ENCODE results near the gene THAP7. TPM values are rescaled to one million over a fixed set of nuclear protein-coding genes. Genes with fewer than 3 reads are reported as not detected.
"Not testable (repeated sequence)": the region's sequence is repeated elsewhere in the genome, so short reads cannot be mapped to it uniquely, and the experiment has no call there.

Gene THAP7
- total RNA-seq, 2 donors from 2014 or later = 29.5 to 31.2 TPM

DNA sequence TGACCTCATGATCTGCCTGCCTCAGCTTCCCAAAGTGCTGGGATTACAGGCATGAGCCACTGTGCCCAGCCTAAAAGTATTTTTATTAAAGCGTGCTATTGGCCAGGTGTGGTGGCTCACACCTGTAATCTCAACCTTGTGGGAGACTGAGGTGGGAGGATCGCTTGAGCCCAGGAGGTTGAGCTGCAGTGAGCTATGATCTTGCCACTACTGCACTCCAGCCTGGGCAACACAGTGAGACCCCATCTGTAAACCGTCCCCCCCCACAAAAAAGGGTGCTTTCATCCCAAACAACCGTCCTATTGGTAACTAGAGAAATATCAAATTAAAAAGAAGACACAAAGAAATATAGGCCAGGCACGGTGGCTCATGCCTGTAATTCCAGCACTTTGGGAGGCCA lies 37.2 kb upstream of the THAP7 start:
- not testable (repeated sequence) for H3K4me3 Mint-ChIP-seq; H3K36me3 Mint-ChIP-seq (ENCODE audit: insufficient read depth in 2 of 2); H3K9me3 Mint-ChIP-seq; H3K4me1 Mint-ChIP-seq (ENCODE audit: low read depth); H3K27ac Mint-ChIP-seq; ATAC-seq (replicated peaks in 1 of 2); DNase-seq
- peaks cover 12% of the 10 kb centered on the region for H3K27me3 Mint-ChIP-seq (ENCODE audit: low read depth)

DNA sequence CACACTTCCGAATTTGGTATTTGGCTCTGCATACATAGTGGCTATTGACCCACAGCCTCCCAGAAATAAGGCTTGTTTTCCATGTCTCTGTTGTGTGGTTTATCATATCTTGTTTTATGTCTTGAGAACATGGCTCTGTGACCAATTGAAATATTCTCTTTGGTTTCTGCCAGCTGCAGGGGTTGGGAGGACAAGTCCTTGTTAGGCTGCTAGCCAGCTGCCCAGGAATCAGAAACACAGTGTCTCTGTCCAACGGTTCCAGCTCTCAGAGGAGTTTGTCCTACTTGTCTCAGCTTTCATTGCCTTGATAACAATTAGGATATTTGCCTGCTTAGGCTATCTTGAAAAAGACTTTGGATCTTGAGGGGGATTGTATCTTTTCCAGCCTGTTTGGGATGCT lies 36.5 kb upstream of the THAP7 start:
- ATAC-seq (replicated peaks in 1 of 2) = no peak
- H3K27ac Mint-ChIP-seq = no peak overlapping the region
- no peak overlapping the region for H3K4me3 Mint-ChIP-seq
- peaks cover 13% of the 10 kb centered on the region for H3K4me1 Mint-ChIP-seq (ENCODE audit: low read depth)
- no peak for DNase-seq
- no peaks in the 10 kb centered on the region for H3K36me3 Mint-ChIP-seq (ENCODE audit: insufficient read depth in 2 of 2)
- H3K27me3 Mint-ChIP-seq (ENCODE audit: low read depth) = peaks cover 9% of the 10 kb centered on the region
- H3K9me3 Mint-ChIP-seq = no peaks in the 10 kb centered on the region

DNA sequence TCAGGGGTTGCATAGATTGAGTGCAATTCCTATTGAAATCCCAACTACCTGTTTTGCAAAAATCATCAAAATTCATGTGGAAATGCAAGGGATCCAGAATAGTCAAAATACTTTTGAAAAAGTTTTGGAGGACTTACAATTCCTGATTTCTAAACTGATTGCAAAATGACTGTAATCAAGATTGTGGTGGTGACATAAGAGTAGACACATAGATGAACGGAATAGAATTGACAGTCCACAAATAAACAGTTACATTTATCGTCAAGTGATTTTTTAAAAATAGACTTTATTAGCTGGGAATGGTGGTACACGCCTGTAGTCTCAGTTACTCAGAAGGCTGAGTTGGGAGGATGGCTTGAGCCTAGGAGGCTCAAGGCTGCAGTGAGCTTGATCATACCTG lies 33.1 kb upstream of the THAP7 start:
- no peaks in the 10 kb centered on the region for H3K9me3 Mint-ChIP-seq
- H3K36me3 Mint-ChIP-seq (ENCODE audit: insufficient read depth in 2 of 2) = no peaks in the 10 kb centered on the region
- no peak for ATAC-seq (replicated peaks in 1 of 2)
- DNase-seq = no peak
- no peak overlapping the region for H3K4me3 Mint-ChIP-seq
- no peak overlapping the region for H3K27ac Mint-ChIP-seq
- peaks cover 7% of the 10 kb centered on the region for H3K4me1 Mint-ChIP-seq (ENCODE audit: low read depth)
- peaks cover 7% of the 10 kb centered on the region for H3K27me3 Mint-ChIP-seq (ENCODE audit: low read depth)

DNA sequence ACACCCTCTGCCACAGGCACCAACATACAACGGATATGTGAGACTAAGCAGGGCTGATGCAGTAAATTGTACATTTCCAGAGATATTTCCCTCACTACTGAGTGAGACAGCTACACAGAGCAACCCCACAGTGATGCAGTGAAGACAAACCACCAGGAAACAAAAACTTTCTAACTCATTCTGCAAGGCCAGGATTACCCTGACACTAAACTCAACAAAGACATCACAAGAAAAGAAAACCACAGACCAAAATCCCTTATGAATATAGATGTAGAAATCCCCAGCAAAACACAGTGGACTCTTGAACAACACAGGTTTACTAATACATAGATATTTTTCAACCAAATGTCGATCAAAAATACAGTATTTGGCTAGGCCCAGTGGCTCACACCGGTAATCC lies 32.0 kb upstream of the THAP7 start:
- Mint-ChIP-seq H3K36me3 (ENCODE audit: insufficient read depth in 2 of 2) (no peaks in the 10 kb centered on the region), H3K9me3 (no peaks in the 10 kb centered on the region), H3K4me3 (no peak overlapping the region), H3K27me3 (ENCODE audit: low read depth) (peaks cover 13% of the 10 kb centered on the region), H3K27ac (no peak overlapping the region), H3K4me1 (ENCODE audit: low read depth) (peaks cover 7% of the 10 kb centered on the region)
- ATAC-seq (replicated peaks in 1 of 2) = peak; percentile 90 to 93
- DNase-seq = no peak

DNA sequence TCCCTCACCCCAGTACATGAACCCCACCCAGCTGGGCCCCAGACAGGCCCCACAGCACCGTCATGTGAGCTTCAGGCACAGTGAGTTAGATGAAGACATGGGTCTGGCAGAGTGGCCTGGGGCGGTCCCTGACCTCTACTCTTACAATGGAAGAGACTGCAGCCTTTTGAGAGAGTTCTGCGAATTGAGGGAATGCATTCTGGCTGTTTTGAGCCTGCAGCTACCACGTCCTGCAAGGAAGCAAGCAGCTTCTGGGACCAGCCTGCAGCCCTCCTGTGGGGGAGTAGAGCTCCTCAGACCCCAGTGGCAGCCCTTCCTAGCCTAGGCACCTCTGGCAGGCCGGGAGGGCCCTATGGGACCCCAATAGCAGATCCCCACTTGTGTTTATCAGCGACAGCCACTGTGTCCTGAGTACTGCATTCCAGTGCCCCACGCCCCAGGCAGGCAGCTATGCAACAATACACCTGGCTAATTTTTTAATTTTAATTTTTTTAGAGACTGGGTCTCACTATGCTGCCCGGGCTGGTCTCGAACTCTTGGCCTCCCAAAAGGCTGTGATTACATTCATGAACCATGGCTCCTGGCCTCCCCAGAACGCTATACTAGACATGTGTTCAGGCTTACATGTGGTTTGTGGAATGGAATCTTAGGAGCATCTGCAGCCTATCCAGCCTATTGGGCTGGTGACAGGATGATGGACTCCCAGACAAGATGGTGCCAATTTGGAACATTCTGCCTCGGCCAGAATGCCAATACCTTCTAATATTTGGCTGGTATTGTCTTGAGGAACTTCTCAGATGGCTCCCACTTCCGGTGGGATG lies 31.2 kb upstream of the THAP7 start:
- Mint-ChIP-seq H3K9me3 (no peaks in the 10 kb centered on the region), H3K36me3 (ENCODE audit: insufficient read depth in 2 of 2) (no peaks in the 10 kb centered on the region), H3K27ac (no peak overlapping the region), H3K27me3 (ENCODE audit: low read depth) (peaks cover 13% of the 10 kb centered on the region), H3K4me1 (ENCODE audit: low read depth) (peaks cover 7% of the 10 kb centered on the region), H3K4me3 (no peak overlapping the region)
- DNase-seq (no peak), ATAC-seq (replicated peaks in 1 of 2) (no peak)

DNA sequence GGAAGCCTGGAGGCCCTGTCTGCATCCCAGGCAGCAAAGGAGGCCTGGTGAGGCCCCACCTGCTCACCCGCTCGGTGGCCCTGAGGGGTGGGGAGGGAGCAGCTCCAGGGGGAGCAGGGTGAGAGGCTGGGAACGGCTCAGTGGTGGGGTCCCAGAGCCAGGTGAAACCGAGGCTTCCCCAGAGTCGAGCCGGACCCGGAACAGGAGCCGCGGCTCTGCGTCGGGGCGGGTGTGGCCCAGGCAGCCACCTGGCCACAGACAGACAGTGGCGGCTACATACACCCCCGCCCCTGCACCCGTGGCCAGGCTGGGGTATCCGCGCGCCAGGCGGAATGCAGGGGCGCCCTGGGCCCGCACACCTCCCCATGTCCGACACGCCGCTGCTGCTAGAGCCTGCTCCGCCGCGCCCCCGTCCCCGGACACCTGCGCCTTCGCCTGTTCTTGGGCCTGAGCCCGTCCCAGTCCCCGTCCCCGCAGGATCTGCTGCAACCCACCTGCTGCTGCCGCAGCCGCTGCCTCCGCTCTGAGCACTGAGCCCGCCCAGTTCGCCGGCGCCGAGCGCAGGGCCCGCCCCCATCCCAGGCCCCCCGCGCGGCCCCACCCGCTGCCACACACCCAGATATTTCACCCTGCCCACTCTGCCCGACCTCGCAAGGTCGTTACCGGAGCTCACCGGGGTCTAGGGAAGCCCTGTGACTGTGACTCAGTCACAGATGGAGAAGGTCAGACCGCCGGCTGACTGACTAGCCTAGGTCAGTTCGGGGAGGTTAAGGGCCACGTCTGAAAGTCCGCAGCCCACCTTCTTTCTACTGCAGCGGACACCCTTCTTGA lies 30.3 kb upstream of the THAP7 start, which contains the start of gene SLC7A4:
SLC7A4 (minus strand) TSS at position 525 of the 831 bp plus-strand sequence. CDS start 749 bp downstream, outside the sequence.
- Mint-ChIP-seq H3K27ac (no peak within 1 kb of the TSS), H3K4me1 (ENCODE audit: low read depth) (peaks cover 7% of the 10 kb centered on the region), H3K36me3 (ENCODE audit: insufficient read depth in 2 of 2) (no peaks in the 10 kb centered on the region), H3K9me3 (no peaks in the 10 kb centered on the region), H3K27me3 (ENCODE audit: low read depth) (peaks cover 13% of the 10 kb centered on the region), H3K4me3 (peak within 1 kb of the TSS; percentile 9 to 52)
- DNase-seq = no peak
- no peak for ATAC-seq (replicated peaks in 1 of 2)

DNA sequence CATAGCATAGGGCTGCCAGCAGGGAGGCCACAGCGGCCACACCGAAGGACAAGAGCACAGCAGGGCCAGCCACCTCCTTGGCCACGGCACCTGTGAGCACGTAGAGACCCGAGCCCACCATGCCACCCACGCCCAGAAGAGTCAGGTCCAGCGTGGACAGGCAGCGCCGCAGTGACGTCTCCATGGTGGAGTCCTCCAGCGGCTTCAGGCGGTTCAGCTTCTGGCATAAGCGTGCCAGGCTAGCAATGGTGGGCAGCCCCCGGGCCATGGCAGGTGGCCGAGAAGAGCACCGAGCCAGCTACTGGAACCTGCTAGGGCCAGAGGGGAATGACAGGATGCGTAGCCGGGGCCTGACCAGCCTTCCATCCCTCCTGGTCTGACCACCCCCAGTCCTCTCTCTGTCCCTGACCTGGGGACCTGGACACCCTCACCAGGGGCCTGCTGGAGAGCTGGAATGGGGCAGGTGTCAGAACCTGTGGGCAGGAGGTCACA lies 29.7 kb upstream of the THAP7 start:
- Mint-ChIP-seq H3K36me3 (ENCODE audit: insufficient read depth in 2 of 2) (no peaks in the 10 kb centered on the region), H3K27ac (no peak overlapping the region), H3K9me3 (no peaks in the 10 kb centered on the region), H3K4me3 (peak overlapping the region in 1 of 2 donors; percentile 52), H3K4me1 (ENCODE audit: low read depth) (peaks cover 7% of the 10 kb centered on the region), H3K27me3 (ENCODE audit: low read depth) (peaks cover 13% of the 10 kb centered on the region)
- no peak for DNase-seq
- ATAC-seq (replicated peaks in 1 of 2) = no peak

DNA sequence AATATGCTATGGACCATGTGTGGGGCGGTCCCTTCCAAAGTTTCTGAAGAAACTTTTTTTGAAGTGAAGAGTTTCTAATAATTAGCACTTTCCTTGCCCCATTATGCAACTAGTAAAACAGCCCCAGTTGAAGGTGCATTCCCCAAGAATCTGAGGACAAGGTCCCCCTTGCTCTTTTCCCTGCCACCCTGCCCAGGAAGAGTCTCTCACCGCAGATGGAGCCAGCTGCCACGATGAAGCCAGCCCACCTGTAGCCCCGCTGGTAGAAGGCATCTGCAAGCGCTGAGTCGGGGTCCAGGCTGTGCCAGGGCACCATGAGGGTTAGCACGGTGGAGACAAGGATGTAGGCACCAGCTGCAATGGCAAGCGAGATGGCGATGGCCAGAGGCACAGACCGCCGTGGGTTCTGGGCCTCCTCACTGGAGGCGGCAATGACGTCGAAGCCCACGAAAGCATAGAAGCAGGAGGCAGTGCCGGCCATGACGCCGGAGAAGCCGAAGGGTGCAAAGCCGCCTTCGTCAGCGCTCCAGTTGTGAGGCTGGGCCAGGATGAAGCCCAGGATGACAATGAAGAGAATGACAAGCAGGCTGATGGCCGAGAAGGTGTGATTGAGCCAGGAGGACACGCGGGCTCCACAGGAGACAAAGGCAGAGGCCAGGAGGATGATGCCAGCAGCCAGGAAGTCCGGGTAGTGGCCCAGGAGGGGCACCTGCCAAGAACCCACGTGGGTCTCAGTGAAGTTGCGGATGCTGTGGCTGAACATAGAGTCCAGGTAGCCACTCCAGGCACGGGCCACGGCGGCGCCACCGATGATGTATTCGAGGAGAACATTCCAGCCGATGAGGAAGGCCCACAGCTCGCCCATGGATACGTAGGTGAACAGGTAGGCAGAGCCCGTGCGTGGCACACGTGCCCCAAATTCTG lies 29.0 kb upstream of the THAP7 start:
- Mint-ChIP-seq H3K9me3 (no peaks in the 10 kb centered on the region), H3K27ac (no peak overlapping the region), H3K4me3 (peak overlapping the region in 1 of 2 donors; percentile 52), H3K4me1 (ENCODE audit: low read depth) (peaks cover 10% of the 10 kb centered on the region), H3K27me3 (ENCODE audit: low read depth) (peaks cover 13% of the 10 kb centered on the region), H3K36me3 (ENCODE audit: insufficient read depth in 2 of 2) (no peaks in the 10 kb centered on the region)
- DNase-seq (no peak), ATAC-seq (replicated peaks in 1 of 2) (no peak)

DNA sequence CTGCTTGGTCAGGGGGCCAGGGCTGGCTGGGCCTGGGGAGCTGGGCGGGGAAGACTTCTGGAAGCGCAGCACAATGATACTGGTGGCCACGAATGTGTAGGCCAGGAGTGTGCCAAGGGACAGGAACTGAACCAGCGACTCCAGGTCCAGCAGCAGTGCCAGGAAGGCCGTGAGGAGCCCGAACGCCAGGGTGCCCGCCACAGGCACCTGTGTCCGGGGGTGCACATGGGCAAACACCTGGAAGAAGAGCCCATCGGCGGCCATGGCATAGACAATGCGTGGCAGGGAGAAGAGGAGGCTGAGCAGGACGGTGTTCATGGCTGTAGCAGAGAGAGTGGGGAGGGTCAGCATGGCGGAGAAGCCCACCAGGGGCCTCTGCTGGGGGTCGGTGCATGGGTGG lies 28.1 kb upstream of the THAP7 start:
- no peak for DNase-seq
- ATAC-seq (replicated peaks in 1 of 2) = no peak
- Mint-ChIP-seq H3K27ac (no peak overlapping the region), H3K4me3 (no peak overlapping the region), H3K4me1 (ENCODE audit: low read depth) (peaks cover 18% of the 10 kb centered on the region), H3K36me3 (ENCODE audit: insufficient read depth in 2 of 2) (no peaks in the 10 kb centered on the region), H3K9me3 (no peaks in the 10 kb centered on the region), H3K27me3 (ENCODE audit: low read depth) (peaks cover 13% of the 10 kb centered on the region)

DNA sequence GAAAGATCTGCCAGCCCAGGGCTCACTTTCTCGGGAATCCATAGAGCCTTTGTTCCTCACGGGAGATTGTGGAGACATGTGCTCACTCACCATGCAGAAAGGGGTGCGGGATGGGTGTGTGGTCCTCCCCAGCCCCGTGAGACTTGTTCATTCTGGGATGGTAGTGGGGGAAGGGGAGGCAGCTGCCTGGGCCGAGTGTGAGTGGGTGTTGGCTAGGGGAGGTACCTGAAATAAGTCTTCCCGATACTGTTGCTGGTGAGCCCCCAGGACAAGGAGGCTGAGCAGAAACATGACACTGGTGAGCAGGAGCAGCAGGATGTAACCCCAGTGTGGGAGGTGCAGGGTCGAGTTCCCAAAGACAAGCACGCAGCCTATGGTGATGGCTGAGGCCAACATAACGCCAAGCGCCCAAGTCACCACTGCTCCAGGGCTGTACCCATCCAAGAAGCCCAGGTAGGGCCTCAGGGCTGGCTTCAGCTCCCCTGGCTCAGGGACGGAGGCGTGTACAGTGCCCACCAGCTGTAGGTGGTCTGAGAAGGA lies 27.6 kb upstream of the THAP7 start:
- DNase-seq (no peak), ATAC-seq (replicated peaks in 1 of 2) (no peak)
- Mint-ChIP-seq H3K36me3 (ENCODE audit: insufficient read depth in 2 of 2) (no peaks in the 10 kb centered on the region), H3K4me3 (no peak overlapping the region), H3K27me3 (ENCODE audit: low read depth) (peaks cover 13% of the 10 kb centered on the region), H3K4me1 (ENCODE audit: low read depth) (peaks cover 22% of the 10 kb centered on the region), H3K9me3 (no peaks in the 10 kb centered on the region), H3K27ac (no peak overlapping the region)

DNA sequence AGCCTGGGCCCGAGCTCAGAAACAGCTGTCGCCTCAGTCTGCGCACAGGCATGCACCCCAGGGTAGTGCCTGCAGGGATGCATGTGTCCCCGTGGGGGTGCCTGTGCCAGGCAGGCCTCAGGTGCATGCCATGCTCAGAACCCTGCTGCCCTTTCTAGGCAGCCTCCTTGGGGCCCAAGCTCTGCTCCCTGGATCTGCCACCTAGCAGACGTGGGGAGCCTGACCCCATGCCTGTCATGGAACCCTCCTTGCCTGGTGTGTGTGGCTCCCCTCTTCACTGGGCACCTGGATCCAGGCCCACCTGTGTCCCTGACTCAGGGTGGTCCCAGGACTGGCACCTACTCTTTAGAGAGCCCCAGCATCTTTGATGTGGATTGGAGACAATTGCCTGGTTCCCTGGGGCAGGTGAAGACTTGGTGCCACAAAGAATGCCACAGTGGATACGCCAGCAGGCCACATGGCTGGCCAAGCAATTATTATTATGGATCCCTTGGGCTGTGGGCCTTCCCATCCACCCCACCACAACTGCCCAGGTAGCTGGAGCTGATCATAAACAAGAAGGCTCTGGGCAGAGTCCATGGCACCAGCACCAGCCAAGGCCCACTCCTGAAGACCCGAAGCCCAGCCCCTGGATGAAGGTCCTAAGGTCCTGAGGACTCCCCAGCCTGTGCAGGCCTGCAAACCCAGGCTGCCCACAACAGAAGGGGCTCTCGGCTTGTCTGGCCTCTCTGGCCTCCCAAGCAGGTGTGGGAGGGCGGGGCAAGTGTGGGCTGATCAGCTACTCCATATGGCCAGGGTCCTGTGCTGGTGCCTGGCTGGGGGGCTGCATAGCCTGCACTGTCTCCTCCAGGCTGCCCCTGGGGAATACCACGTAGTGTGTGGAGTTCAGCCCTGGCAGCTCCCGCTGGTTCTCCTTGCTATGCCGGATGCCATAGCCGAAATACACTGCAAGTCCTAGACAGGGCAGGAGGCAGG lies 26.6 kb upstream of the THAP7 start:
- H3K27ac Mint-ChIP-seq = no peak overlapping the region
- H3K4me3 Mint-ChIP-seq = no peak overlapping the region
- DNase-seq (no peak), ATAC-seq (replicated peaks in 1 of 2) (no peak)
- no peaks in the 10 kb centered on the region for H3K9me3 Mint-ChIP-seq
- peaks cover 13% of the 10 kb centered on the region for H3K27me3 Mint-ChIP-seq (ENCODE audit: low read depth)
- H3K4me1 Mint-ChIP-seq (ENCODE audit: low read depth) = peaks cover 16% of the 10 kb centered on the region
- no peaks in the 10 kb centered on the region for H3K36me3 Mint-ChIP-seq (ENCODE audit: insufficient read depth in 2 of 2)
